Measurements from ENCODE around the gene SECISBP2L. TPM values are rescaled to one million over a fixed set of nuclear protein-coding genes. Genes with fewer than 3 reads are reported as not detected.

SECISBP2L gene
- total and polyA plus RNA-seq, 7 donors, result 4.5 to 31.9 (median 22.0) TPM

DNA sequence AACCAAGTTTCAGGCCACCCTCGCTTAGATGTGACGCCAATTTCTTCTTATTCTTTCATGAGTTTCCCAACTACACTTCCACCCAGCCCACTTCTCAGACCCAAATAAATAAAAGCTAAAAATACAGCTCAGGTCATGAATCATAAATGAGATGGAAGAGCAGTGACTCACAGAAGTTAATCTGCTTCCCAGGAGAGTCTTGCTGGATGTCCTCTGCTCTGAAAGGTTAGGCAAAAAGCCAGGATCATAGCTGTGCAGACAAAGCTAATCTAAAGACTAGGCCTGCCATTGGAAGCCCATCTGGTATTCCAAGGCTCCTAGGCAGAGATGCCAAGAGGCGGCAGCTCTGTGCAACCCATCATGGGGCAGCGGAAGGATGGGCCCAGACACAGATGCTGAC is 106.6 kb downstream of the SECISBP2L start:
- TF ChIP-seq CTCF (IDR thresholded peaks at IDR 0.05), result no peak
- Histone ChIP-seq H3K36me3 (ENCODE audit: insufficient read depth in 1 of 2, low read depth in 1 of 2) (no peaks in the 10 kb centered on the region), H3K27ac (no peak overlapping the region), H3K4me3 (no peak overlapping the region), H3K4me1 (no peaks in the 10 kb centered on the region), H3K27me3 (ENCODE audit: insufficient read depth in 3 of 3, low read length in 2 of 3) (peaks cover 0 to 6% (median 0%) of the 10 kb centered on the region in 3 donors), H3K9me3 (no peaks in the 10 kb centered on the region)
- ATAC-seq (peak in 2 of 4 donors; percentile 23 to 27), DNase-seq (no peak)
- intact Hi-C loops (cut with DNase I), result no loop called here
- 84 to 94% (median 93%) methylated on average over 4 of the region's 4 CpGs for WGBS, 3 donors

Other genes with a start within 250 kb of the SECISBP2L start
- gene CEP152, start 235.4 kb downstream of the SECISBP2L start, total RNA-seq, result 1 to 10 TPM in 1 of 4 donors, under 1 TPM in 3; 0.58 to 1.3 (median 0.89) TPM
- gene CEP152, start 235.4 kb downstream of the SECISBP2L start, polyA plus RNA-seq, result under 1 TPM; 0.35 to 0.69 (median 0.42) TPM
- 100 to 1,000 TPM in 2 of 4 donors, 10 to 100 TPM in 2; 73.9 to 120 (median 98.2) TPM for gene EID1, start 168.3 kb downstream of the SECISBP2L start, total RNA-seq
- gene EID1, start 168.3 kb downstream of the SECISBP2L start, polyA plus RNA-seq, result 100 to 1,000 TPM in 1 of 3 donors, 10 to 100 TPM in 2; 60.3 to 100 (median 88.1) TPM
- 1 to 10 TPM in 1 of 4 donors, under 1 TPM in 2, not detected in 1; 0.14 to 1.0 (median 0.49) TPM for gene SHC4, start 82.5 kb downstream of the SECISBP2L start, total RNA-seq
- gene SHC4, start 82.5 kb downstream of the SECISBP2L start, polyA plus RNA-seq, result under 1 TPM; 0.10 to 0.36 (median 0.14) TPM
- gene COPS2, start 109.2 kb upstream of the SECISBP2L start, total RNA-seq, result 100 to 1,000 TPM; 109 to 160 (median 137) TPM
- gene COPS2, start 109.2 kb upstream of the SECISBP2L start, polyA plus RNA-seq, result 100 to 1,000 TPM in 1 of 3 donors, 10 to 100 TPM in 2; 95.6 to 243 (median 99.1) TPM
- 10 to 100 TPM; 14.8 to 21.3 (median 16.6) TPM for gene GALK2, start 123.8 kb upstream of the SECISBP2L start, total RNA-seq
- gene GALK2, start 123.8 kb upstream of the SECISBP2L start, polyA plus RNA-seq, result 10 to 100 TPM; 14.7 to 36.0 (median 16.3) TPM

All from psoas muscle (tissue), 8 donors.